ENCODE measurements around the gene PRDM15.

PRDM15 gene

GRCh38 chr21:41899426-41900202, 20.5 kb upstream of the PRDM15 start:
- Mint-ChIP-seq H3K4me1 (peaks cover 10% of the 10 kb centered on the region), H3K27ac (no peak overlapping the region), H3K4me3 (no peak overlapping the region), H3K27me3 (ENCODE audit: low read depth) (peaks cover 8% of the 10 kb centered on the region), H3K36me3 (ENCODE audit: low read depth) (peaks cover 28% of the 10 kb centered on the region), H3K9me3 (no peaks in the 10 kb centered on the region)
- no peak for TF ChIP-seq CTCF (IDR thresholded peaks at IDR 0.05; ENCODE audit: unreplicated experiment in 3 of 3)

- peaks cover 10% of the 10 kb centered on the region for H3K4me1 Mint-ChIP-seq
- no peak for TF ChIP-seq CTCF (IDR thresholded peaks at IDR 0.05; ENCODE audit: unreplicated experiment in 3 of 3)
- no peak overlapping the region for H3K4me3 Mint-ChIP-seq
- peaks cover 8% of the 10 kb centered on the region for H3K27me3 Mint-ChIP-seq (ENCODE audit: low read depth)
- H3K9me3 Mint-ChIP-seq, result no peaks in the 10 kb centered on the region
- H3K36me3 Mint-ChIP-seq (ENCODE audit: low read depth), result peaks cover 26% of the 10 kb centered on the region
- no peak overlapping the region for H3K27ac Mint-ChIP-seq
Observed at GRCh38 chr21:41898998-41899397, 19.9 kb upstream of the PRDM15 start.

GRCh38 chr21:41897700-41898099, 18.6 kb upstream of the PRDM15 start:
- TF ChIP-seq CTCF (IDR thresholded peaks at IDR 0.05; ENCODE audit: unreplicated experiment in 3 of 3), result no peak

GRCh38 chr21:41897047-41897669, 18.0 kb upstream of the PRDM15 start:
- no peak for TF ChIP-seq CTCF (IDR thresholded peaks at IDR 0.05; ENCODE audit: unreplicated experiment in 3 of 3)
- peaks cover 16% of the 10 kb centered on the region for H3K36me3 Mint-ChIP-seq (ENCODE audit: low read depth)
- peaks cover 10% of the 10 kb centered on the region for H3K4me1 Mint-ChIP-seq
- peaks cover 8% of the 10 kb centered on the region for H3K27me3 Mint-ChIP-seq (ENCODE audit: low read depth)
- no peak overlapping the region for H3K4me3 Mint-ChIP-seq
- no peaks in the 10 kb centered on the region for H3K9me3 Mint-ChIP-seq
- H3K27ac Mint-ChIP-seq, result no peak overlapping the region

More at GRCh38 chr21:41897700-41898099, 18.6 kb upstream of the PRDM15 start:
- Mint-ChIP-seq H3K27ac (no peak overlapping the region), H3K27me3 (ENCODE audit: low read depth) (peaks cover 8% of the 10 kb centered on the region), H3K9me3 (no peaks in the 10 kb centered on the region), H3K4me3 (no peak overlapping the region), H3K4me1 (peaks cover 10% of the 10 kb centered on the region), H3K36me3 (ENCODE audit: low read depth) (peaks cover 20% of the 10 kb centered on the region)

- Mint-ChIP-seq H3K36me3 (ENCODE audit: low read depth) (peaks cover 6% of the 10 kb centered on the region), H3K4me3 (no peak overlapping the region), H3K27ac (peak overlapping the region in 1 of 3 experiments; percentile 5), H3K4me1 (peaks cover 10% of the 10 kb centered on the region), H3K9me3 (no peaks in the 10 kb centered on the region), H3K27me3 (ENCODE audit: low read depth) (peaks cover 8% of the 10 kb centered on the region)
- no peak for TF ChIP-seq CTCF (IDR thresholded peaks at IDR 0.05; ENCODE audit: unreplicated experiment in 3 of 3)
Observed at GRCh38 chr21:41895643-41896493, 16.7 kb upstream of the PRDM15 start.

All from nephron (organoid).